Stimulated activated CD4-positive, alpha-beta T cell treated with anti-CD3 and anti-CD28 coated beads, TNF-alpha, amount 100 ng/mL, for 48 hours (primary cell): ENCODE data around the gene BRINP2.

Experiments
- DNase-seq, 3 donors: peaks; one replicate each; pipeline ENCODE4 v3.0.0-alpha.2; 2020; ENCODE audit warnings: low read depth in 3 of 3

BRINP2 gene

DNA sequence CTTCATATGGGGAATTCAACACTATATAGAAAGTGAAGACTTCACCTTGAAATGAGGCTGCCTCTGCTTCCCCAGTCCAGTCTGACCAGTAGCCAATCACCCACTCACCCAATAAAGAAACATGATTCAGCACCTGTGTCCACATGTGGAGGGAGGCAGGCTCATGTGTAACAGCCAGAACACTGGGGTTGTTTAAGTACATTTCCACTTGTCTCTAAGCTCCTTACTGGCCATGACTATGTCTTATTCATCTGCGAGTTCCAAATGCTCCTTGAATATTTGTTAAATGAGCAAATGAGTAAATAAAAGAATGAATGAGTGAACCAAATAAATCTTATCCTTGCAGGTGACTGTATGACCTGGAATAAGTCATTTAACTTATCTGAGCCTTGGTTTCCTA is 100.1 kb downstream of the BRINP2 start:
- no peak for DNase-seq

DNA sequence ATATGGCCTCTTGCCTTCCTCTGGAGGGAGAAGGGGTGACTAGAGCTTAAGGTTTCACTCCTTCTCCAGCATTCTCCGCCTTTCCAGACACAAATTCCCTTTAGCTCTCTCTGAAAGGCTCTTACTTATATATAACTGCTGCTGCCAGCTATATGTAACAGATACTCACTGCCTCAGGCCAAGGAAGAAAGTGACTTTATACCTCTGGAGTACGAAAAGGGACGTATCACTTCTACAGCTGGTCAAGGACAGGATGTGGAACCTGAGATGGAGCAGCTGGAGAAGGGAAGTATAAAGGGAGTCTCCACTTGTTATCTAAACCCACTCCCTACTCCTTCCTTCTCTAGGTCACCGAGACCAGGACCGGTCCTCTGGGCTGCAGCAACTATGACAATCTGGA is 102.4 kb downstream of the BRINP2 start:
- no peak for DNase-seq

DNA sequence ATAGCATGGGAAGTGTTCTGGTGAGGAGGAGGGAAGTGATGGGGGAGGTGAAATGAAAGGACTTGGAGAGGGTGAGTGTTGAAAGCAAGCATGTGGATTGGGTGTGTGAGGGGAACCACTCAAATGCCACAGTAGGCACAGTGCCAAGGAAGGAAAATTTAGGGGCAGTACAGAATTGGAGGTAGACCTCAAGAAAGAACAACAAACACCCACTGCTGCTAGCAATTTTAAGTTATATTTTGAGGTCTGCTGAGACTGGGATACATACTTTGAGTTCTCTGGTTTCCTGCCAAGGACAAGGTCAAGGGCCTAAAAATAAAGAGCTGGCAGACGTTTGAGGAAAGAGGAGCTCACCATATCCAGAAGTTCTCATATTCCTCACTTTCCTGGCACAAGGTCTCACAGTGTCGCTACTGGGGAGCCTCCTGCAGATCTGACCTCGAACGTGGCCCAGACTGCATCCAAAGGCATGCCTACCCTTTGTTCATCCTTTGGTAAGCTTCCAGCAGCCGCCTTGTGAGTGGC is 104.0 kb downstream of the BRINP2 start:
- no peak for DNase-seq

DNA sequence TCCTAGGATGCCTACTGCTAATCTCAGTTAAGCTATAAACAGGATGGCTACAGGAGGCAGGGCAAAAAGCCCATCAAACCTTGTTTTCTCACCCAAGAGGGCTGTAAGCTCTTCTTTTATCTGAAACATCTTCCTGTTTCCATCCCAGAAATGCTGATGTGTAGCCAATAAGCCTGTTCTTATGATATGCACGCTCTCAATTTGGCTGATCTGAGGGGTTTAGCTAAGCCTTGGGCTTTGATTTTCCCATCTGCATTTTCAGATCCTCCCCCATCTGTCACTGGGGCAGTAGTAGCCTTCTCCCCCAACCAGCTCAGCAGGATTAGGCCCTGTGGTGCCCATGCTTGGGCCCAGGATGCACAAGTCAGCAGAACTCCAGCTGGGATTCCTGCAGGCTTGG is 105.0 kb downstream of the BRINP2 start:
- no peak for DNase-seq

DNA sequence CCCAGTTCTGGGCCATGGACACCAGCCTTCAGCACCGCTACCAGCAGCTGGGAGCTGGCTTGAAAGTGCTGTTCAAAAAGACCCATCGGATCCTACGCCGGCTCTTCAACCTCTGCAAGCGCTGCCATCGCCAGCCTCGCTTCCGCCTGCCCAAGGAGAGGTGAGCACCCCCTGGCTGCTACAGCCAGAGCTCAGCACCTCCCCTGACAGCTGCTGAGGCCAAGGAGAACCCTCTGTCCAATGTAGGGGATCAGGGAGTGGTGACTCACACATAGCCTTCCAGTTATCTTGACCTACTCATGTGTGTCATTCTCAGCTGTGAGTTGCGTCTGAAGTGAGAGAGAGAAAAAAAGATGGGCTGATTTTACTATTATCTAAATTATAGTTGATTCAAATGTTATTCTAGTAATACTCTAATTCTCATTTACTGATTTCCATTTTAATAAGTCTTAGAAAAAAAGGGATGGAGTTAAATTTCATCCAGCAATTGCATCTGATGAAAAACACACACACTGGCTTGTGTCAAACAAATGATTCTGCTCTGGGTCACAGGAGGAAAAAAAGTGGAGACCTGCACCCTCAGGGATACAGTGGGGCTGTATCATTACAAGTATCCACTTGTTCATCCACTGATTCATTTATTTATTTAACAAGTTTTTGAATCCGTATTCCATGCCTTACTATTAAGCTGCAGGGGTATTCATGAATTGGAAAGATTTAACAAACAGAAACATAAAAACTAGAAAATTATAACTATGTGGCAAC is 108.0 kb downstream of the BRINP2 start:
- no peak for DNase-seq

DNA sequence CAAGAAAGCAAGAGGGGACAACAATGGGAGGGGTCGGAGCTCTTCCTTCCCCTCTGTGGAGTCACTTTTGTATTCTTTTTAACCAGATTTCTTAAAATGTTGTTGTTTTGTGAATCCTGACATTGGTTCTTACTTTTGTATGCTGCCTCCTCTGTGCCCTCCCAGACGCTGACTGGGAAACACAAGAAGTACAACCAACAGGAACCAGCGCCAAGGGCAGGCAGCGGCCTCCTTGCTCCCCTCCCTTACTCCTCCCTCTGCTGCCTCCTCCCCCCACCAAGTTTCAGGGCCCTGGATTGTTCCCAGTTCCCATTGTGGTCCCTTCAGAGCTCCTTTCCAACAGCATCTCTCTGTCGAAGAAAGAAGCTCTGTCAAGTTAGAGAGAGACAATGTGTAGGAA is 111.1 kb downstream of the BRINP2 start:
- DNase-seq: no peak

DNA sequence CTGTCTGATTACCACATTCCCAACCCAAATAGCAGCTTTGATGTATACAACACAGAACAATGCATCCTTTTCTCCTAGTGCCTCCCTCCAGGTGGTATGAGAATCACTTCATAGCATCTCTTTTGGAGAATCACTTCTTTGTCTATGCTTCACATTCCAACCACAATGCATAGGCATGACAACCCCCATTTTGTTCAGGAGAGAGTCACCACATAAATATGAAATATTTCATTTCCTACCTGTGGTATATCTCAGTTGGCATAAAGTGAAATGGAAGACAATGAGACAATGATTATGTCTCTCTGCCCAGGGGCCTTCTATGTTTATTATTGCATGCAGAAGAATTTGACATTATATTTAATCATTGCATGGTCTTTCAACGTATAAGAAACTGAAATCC is 112.2 kb downstream of the BRINP2 start:
- DNase-seq: no peak

DNA sequence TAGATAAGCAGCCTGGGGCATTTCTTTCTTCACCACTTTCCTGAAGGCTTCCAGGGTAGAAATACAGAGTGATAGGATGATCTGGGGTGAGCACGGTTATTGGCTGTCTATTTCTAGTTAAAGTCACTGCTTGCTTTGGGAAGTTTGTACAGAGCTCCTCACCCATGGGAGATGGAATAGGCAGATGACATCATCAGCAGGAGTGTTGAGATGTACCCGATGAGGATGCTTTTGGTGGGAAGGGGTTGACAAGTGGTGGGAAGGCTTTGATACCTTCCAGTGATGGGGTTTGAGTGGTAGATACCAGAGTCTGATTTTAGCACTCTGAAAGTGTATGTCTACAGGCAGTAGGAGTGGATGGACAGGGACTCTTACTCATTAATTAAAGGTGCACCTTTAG is 112.6 kb downstream of the BRINP2 start:
- DNase-seq: no peak

DNA sequence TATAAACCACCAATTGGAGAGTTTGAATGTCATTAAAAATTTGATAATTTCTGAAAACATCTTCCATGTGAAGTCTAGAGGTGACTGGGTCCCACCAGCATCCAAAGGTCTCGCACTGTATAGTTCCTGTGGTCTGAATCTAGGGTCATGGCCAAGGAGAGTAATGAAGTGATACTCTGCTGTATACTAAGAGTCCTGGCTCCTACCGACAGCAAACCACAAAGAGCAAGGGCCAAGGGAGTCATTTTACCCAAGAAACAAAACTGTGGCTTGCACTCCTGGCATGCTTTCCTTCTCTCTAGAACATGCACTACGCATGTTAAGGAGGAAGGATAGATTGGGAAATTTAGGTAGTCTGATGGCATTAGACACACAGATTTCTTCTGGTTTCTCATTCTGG is 115.6 kb downstream of the BRINP2 start:
- DNase-seq: no peak

DNA sequence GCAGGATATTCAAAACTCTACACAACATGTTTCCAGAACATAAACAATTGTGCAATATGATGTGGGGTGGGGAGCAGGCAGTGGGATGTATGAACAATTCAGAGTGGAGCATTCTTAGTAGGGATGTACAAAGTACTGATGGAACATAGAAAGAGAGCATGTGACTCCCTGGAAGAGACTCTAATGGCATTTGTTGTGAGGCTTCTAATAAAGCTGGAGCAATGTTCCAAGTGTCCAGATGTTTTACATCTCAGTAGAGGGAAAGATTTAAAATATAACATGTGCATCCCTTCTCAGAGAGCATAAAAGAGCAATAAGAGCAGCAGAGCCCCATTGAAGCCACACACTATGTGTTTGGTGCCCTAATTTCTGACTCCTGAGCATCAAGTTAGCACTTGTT is 116.5 kb downstream of the BRINP2 start:
- no peak for DNase-seq

DNA sequence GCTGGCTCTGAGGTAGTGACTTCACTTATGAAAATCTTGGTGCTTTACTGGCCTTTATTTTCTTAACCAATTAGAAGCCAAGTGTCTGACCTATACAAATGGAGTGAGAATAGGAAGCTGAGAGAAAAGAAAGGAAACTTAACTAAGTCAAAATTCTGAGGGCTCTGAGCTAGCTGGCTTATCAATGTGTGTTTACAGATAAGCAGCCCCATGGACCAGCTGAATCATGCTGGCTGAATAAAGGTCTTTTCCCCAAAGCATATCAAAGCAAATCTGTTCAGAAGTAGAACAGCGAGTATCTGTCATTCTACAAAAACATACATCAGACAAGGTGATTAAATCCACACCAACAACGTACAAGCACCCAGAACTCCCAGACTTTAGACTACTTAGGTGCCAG is 117.2 kb downstream of the BRINP2 start:
- DNase-seq: no peak

DNA sequence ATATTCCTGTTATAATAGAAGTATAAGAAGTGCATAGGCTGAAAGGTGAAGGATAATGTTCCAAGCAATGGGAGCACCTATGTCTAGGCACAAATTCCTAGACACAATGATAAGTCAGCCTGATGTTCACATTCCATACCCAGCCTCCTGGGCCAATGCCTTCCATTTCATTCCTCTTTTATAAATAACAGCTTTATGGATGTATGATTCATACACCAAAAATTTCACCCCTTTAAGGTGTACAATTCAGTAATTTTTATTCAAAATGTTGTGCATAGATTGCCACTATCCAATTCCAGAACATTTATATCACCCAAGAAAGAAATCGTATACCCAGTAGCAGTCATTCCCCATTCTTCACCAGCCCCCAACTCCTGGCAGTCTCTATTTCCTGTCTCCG is 118.8 kb downstream of the BRINP2 start:
- DNase-seq: no peak

DNA sequence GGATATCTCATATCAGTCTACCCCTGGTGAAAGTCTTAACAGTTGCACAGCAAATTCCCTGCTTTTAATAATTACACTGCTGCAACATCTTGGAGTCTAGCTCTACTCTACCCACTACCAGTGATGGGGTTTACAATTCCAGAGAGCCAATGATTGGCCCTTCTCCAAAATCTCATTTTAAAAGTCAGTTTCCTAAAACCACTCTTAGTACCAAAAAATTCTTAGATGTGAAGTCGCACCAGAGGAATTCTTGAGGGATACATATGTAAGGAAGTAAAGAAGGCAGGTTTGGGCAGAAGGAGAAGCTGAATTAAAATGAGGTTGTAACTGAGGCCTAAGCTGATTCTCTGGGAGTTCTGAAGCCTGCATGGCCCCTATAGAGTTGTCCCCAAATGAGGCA is 129.7 kb downstream of the BRINP2 start:
- DNase-seq: no peak

DNA sequence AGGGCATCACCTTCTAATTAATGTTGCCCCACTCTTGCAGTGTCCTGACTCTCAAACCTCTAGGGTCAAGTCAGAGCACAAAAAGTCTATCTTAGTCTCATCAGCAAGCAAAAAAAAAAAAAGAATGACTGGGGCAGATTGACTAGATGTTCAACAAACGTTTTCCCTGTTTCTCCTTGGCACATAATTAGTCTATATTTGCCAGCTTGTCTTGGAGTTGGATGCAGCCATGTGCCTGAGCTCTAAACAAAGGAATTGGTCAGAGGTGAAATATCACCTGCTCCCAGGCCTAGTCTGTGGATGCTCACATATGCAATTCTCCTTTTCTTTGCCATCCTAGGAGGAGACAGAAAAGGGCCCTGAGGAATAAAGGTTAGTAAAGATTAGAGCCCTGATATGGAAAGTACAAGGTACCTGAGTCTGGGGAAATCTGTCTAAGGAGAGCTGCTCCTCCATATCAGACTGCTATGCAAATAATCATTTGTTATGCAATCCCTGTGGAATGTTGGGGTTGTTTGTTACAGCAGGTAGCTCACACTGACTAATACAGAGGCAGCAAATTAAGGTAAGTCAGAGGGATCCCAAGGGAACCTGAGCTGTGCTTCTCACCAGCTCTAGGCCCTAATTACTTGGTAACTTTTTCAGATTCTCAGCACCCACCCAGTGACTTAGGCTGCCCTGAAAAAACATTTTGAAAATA is 130.8 kb downstream of the BRINP2 start:
- DNase-seq: no peak

DNA sequence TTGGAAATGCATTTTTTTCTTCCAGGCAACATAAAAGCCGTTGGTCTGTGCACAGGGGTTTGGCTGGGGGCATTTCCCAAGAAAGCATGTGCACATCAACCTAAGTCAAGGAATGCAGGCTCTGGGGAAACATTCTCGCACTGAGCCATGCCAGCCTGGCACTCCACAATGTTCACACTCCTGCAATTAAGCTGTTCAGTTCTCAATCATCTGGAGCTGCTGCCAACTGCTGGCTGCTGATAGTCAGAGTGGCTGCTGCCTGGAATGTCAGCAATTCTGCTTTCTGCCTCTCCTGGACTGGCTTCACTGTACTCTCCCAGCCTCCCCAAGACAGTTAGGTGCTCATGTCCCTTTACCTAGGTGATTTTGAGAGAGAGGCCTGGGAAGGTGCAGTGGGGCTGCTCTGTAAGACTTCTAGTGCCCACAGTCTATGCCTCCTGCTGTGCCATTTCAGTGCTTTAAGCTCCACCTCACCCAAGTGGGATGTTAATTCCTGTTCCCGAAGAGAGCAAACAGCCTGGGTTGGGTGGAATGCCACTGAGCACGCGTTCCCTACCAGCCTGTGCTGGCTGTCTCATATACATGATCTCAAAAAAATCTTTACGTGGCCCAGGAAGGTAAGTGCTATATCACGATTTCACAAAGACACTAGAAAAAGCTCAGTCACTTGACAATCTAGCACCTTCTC is 131.7 kb downstream of the BRINP2 start:
- DNase-seq: no peak

DNA sequence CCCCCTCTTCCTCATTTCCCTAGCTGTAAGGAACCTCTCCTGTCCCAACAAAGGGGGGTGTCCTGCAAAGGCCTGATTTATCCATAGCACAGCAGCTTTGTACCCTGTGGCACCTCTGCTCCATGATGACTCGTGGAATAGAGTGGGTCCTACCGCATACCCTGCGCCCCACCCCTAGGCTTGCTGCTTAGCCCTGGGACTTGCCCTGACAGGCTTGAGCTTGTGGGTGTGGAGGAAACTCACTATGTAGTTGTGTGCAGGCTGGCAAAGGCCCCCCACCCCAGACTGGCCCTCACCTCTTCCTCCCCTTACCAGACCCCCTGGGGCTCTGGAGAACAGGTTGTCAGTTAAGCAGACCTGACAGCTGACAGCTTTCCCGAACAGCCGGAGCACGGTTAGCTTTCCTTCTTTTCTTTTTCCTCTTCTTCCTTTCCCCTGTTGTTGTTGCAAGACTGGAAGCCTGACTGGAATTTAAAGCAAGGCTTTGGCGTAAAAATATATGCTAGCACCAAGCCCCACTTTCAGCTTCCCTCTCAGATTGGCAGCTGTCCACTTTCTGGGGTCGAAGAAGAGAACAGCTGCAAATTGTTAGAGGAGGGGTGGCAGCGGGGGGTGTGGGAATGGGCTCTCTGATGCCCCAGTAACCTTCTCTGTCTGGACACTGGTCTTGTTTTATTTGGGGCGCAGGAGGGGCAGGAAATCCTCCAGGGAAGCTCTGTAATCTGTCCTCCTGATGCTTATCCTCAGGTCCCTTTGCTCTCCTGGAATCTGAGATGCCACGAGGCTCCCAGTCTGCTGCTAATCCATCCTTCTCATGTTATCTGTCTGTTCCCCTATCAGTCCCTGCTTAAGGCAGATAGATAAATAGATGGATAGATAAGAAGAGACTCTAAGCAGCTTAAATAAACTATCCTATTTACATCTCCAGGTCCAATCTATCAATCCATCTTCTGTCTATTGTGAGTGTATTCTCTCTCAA is 134.6 kb downstream of the BRINP2 start:
- no peak for DNase-seq

DNA sequence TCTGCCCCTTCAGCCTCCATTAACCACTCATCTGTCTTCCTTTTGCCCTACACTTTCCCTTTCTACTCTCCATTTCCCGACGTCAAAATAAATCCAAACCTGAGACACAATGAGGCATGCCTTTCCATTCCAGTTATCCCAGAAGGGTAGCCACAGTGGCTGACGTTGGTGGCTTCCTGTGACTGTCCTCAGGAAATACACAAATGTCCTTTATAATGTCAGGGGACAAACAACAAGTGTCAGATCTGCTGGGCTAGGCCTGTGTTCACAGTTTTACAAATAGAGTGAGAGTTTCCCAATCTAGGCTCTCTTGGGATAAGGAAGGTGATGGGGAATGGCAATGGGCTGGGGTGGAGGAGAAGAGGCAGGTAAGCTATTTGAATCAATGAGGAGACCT is 135.3 kb downstream of the BRINP2 start:
- DNase-seq: no peak

DNA sequence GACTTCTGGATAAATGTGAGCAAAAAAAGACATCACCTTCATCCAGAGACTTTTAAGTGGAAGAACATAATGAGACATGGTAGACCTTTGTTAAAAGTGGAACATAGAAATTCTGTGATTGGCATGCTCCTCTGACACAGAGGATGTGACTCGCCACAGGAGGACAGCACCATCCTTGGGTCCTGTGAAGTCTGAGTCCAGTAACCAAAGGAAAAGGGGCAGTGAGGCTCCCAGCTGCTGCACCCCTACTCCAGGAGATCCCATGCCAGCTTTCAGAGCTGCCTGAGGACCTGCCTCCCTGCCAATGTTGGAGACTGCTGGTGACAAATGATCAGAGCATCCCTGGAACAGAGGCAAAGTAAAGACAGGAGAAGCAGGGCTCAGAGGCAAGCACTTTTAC is 136.2 kb downstream of the BRINP2 start:
- no peak for DNase-seq

DNA sequence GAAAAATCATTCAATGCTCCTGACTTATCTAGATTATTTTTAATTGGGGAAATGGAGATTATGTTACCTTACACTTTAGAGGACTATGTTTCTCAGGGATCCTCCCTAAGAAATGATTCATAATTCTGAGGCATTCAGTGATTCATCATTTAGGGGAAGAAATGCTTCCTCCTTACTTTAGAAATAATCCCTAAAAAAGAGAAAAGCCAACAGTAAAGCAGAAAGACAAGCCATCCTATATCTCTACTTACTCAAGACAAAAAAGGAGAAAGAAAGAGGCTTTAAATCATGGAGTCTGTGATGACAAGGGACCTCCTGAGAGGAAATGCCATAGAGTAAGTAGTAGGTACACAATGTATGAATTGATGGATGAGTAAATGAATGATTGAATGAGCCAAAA is 137.0 kb downstream of the BRINP2 start:
- DNase-seq: no peak

DNA sequence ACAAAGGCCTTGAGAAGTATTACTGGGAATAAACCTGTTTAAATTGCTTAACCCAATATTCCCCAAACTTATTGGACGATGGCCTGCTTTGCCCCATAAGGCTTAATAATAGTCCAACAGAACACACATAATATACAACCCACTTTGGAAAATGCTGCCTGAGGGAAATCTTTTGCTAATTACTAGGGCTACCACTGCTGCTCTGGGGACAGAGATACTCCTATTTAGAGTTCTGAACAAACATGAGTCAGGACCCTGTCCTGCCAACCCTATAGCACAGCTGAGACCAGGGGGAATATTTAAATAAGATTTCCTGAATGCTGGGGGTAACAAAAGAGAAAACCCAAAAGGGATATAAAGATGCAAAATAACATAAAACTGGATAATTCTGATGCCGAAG is 139.1 kb downstream of the BRINP2 start:
- no peak for DNase-seq

DNA sequence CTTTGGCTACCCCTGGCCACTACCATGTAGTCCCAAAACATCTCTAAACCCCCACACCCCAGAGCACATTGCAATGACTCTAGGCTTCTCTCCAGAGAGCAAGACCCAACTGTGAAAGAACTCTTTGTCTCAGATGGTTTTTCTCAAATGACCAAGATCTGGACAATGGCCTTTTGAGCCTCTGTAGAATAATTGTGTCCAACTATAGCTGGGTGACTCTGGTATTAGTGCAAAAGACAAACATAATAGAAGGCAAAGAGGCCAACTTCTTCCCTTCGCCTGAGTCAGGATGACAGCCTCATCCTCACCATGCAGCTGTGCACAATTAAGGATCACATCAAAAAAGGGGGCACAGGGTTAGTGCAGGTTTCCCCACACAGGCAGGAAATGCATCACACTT is 139.6 kb downstream of the BRINP2 start:
- no peak for DNase-seq

DNA sequence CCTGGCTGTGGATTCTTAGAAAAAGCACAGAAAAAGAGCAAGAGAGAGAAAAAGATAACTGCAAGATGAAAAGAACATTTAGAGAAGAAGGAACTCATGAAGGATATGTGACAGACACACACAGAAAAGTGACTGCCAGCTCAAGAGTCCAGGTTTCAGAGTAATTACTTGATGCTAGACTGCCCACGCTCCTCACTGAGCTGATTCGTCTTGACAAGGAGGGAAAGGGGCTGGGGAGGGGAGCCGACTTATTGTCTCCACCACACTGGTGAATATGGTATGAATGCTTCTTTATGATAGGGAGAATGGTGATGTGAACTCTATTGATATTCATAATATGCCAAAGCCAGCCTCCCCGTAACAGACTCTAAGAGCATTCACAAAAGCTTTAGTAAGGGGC is 140.4 kb downstream of the BRINP2 start:
- DNase-seq: no peak
